GM13977 (cell line): Measurements from ENCODE around the gene P4HTM.

Experiments used
- DNase-seq: peaks from one replicate; pipeline ENCODE4 v3.0.0; 2012; ENCODE audit warnings: low spot score
- in situ Hi-C: fragments of 300-500 bp; cut with MboI; formaldehyde crosslinking; loops from one replicate; pipeline ENCODE4 v1.12.0; 2022; ENCODE audit warnings: low sequenced_read_pairs, low pct_unique_long_range_greater_than_20kb, mixed read lengths, inconsistent platforms; ENCODE audit not compliant: unreplicated experiment
- TF ChIP-seq, protein P1 (sequence below): IDR thresholded peaks from 2 replicates; pipeline ENCODE4 v1.5.1; 2012; ENCODE audit warnings: mild to moderate bottlenecking, control low read depth; ENCODE audit not compliant: insufficient read depth; ENCODE audit errors: extremely low read depth, missing control alignments

P4HTM gene

DNA sequence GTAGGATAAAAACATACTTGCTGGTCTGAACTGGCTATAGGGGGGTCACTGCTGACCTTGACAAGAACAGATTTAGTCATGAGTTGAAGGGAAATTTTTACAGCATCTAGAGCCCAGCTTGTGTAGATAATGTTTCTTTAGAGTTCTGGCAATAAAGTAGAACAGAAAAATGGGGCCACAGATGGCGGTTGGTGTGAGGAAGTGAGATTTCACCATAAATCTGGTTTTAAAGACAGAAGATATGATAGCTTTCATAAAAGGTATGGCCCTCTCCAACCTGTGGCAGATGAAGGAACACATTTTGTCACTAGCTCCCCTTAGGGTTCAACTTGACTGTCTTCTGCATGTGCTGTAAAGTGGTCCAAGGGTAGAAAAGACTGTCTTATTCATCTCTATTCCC, 63.5 kb downstream of the P4HTM start:
- DNase-seq, result no peak
- TF ChIP-seq, protein P1, sequence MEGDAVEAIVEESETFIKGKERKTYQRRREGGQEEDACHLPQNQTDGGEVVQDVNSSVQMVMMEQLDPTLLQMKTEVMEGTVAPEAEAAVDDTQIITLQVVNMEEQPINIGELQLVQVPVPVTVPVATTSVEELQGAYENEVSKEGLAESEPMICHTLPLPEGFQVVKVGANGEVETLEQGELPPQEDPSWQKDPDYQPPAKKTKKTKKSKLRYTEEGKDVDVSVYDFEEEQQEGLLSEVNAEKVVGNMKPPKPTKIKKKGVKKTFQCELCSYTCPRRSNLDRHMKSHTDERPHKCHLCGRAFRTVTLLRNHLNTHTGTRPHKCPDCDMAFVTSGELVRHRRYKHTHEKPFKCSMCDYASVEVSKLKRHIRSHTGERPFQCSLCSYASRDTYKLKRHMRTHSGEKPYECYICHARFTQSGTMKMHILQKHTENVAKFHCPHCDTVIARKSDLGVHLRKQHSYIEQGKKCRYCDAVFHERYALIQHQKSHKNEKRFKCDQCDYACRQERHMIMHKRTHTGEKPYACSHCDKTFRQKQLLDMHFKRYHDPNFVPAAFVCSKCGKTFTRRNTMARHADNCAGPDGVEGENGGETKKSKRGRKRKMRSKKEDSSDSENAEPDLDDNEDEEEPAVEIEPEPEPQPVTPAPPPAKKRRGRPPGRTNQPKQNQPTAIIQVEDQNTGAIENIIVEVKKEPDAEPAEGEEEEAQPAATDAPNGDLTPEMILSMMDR, result no peak
- in situ Hi-C loops, result no loop called here

DNA sequence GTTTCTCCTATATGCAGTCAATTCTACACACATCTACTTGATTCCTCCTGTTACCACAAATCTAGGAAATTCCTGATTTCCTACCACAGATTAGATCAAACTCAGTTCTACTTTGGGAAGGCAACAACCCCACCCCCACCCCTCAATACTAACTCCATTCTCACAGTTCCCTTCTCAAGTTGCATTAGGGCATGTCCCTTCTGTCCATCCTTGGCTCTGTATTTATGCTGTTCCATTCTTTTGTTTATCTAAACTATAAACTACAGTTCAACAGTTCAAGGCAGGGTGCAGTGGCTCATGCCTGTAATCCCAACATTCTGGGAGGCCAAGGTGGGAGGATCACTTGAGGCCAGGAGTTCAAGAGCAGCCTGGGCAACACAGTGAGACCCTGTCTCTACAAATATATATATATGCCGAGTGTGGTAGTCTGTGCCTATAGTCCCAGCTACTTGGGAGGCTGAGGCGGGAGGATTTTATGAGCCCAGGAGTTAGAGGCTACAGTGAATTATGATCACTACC, 64.4 kb downstream of the P4HTM start:
- in situ Hi-C loops, result no loop called here
- TF ChIP-seq, protein P1, result no peak
- DNase-seq, result no peak
